Measurements from ENCODE around the gene PTTG1.

- TF ChIP-seq CTCF (IDR thresholded peaks at IDR 0.05) (no peak), POLR2A (IDR thresholded peaks at IDR 0.05) (no peak)
Observed at GRCh38 chr5:160384681-160385080, 37.0 kb upstream of the PTTG1 start.
